Common myeloid progenitor, CD34-positive (primary cell): ENCODE results near the gene DUSP22.
A peak's percentile ranks its signal among the peaks of the same experiment; 100 is the strongest.

Experiments used
- CTCF ChIA-PET: fragments of 350-600 bp; sonication (Branson Sonifier 250); formaldehyde crosslinking; loops from one replicate; lab custom pipeline; 2021; ENCODE audit warnings: antibody characterized with exemption; lab: Charles Lee
- POLR2A ChIA-PET: fragments of 350-600 bp; sonication (Branson Sonifier 250); formaldehyde crosslinking; loops from one replicate; lab custom pipeline; 2021; ENCODE audit warnings: antibody characterized with exemption; lab: Charles Lee
- DNase-seq, 3 donors: peaks; one replicate each; pipeline versions ENCODE4 v3.0.0 to v3.0.0-alpha.2; 2013
- H3K27ac ChIP-seq, 2 experiments: 1 replicate in 1 of 2; 2 replicates in 1 of 2; pipeline ENCODE4 v1.7.0; 2013; ENCODE audit warnings: inconsistent platforms in 2 of 2, low read length in 2 of 2, mild to moderate bottlenecking in 2 of 2, low read depth in 1 of 2, moderate library complexity in 1 of 2; ENCODE audit not compliant: severe bottlenecking in 2 of 2, insufficient read depth in 1 of 2, poor library complexity in 1 of 2
- H3K27me3 ChIP-seq, 5 experiments: replicated peaks in 2 of 5; 1 replicate in 3 of 5; 2 replicates in 2 of 5; pipeline versions ENCODE4 v1.6.1 to v1.7.0; 2013; ENCODE audit warnings: low read length in 4 of 5, mild to moderate bottlenecking in 2 of 5, moderate library complexity in 2 of 5, inconsistent platforms in 1 of 5; ENCODE audit not compliant: insufficient read depth in 5 of 5, control insufficient read depth in 4 of 5
- H3K36me3 ChIP-seq, 4 experiments: 1 replicate in 2 of 4; 2 replicates in 2 of 4; pipeline versions ENCODE4 v1.6.1 to v1.7.0; 2013; ENCODE audit warnings: low read length in 3 of 4, control low read depth in 1 of 4, mild to moderate bottlenecking in 1 of 4; ENCODE audit not compliant: control insufficient read depth in 4 of 4, insufficient read depth in 4 of 4
- H3K4me1 ChIP-seq, 4 experiments: 1 replicate in 3 of 4; 2 replicates in 1 of 4; pipeline versions ENCODE4 v1.6.1 to v1.7.1; 2013; ENCODE audit warnings: low read length in 3 of 4, mild to moderate bottlenecking in 3 of 4, control low read depth in 1 of 4, inconsistent platforms in 1 of 4, moderate library complexity in 1 of 4; ENCODE audit not compliant: control insufficient read depth in 4 of 4, insufficient read depth in 4 of 4; ENCODE audit errors: control extremely low read depth in 1 of 4
- H3K4me3 ChIP-seq, 7 experiments: 1 replicate in 4 of 7; 2 replicates in 3 of 7; pipeline versions ENCODE4 v1.5.1 to v1.7.0; 2013; ENCODE audit warnings: mild to moderate bottlenecking in 7 of 7, low read length in 6 of 7, moderate library complexity in 6 of 7, inconsistent platforms in 2 of 7, low read depth in 2 of 7, control low read depth in 1 of 7; ENCODE audit not compliant: insufficient read depth in 4 of 7, control insufficient read depth in 1 of 7; ENCODE audit errors: extremely low read depth in 1 of 7
- H3K9me3 ChIP-seq, 5 experiments: 1 replicate in 4 of 5; 2 replicates in 1 of 5; pipeline versions ENCODE4 v1.6.1 to v1.7.1; 2013; ENCODE audit warnings: low read length in 4 of 5, mild to moderate bottlenecking in 2 of 5, inconsistent platforms in 1 of 5, low read depth in 1 of 5, moderate library complexity in 1 of 5; ENCODE audit not compliant: control insufficient read depth in 4 of 5, insufficient read depth in 2 of 5; ENCODE audit errors: control extremely low read depth in 1 of 5
- WGBS: methylation state at CpG from one replicate; pipeline ENCODE4 v1.1.5; 2013; ENCODE audit not compliant: insufficient coverage; 5-methylcytosine and 5-hydroxymethylcytosine counted together

Gene DUSP22

GRCh38 chr6:340991-341827 is 48.9 kb downstream of the DUSP22 start:
- Histone ChIP-seq H3K4me1 (peaks cover 22 to 54% (median 35%) of the 10 kb centered on the region in 4 experiments), H3K27ac (no peak overlapping the region), H3K36me3 (peaks cover 0 to 5% (median under 1%) of the 10 kb centered on the region in 4 experiments), H3K4me3 (no peak overlapping the region), H3K27me3 (no peaks in the 10 kb centered on the region), H3K9me3 (peaks cover 0 to 6% (median 0%) of the 10 kb centered on the region in 5 experiments)
- peak in 2 of 3 donors; percentile 42 to 43 for DNase-seq
- POLR2A ChIA-PET, result no interaction called here
- CTCF ChIA-PET, result interaction anchor here (1.3 to 2.4 kb wide), 4 partner anchors 9 to 68 kb away, joined by 3 to 6 read pairs (median 4); no protein-coding TSS in a partner anchor
- 97% methylated on average over 33 of the region's 33 CpGs for WGBS

- Histone ChIP-seq H3K27ac (no peak overlapping the region), H3K9me3 (peaks cover 0 to 6% (median 0%) of the 10 kb centered on the region in 5 experiments), H3K4me1 (peaks cover 13 to 45% (median 27%) of the 10 kb centered on the region in 4 experiments), H3K27me3 (no peaks in the 10 kb centered on the region), H3K4me3 (no peak overlapping the region), H3K36me3 (peaks cover 0 to 6% (median 3%) of the 10 kb centered on the region in 4 experiments)
- ChIA-PET CTCF (interaction anchor here (0.8 to 2.4 kb wide), 4 partner anchors 10 to 67 kb away, joined by 3 to 6 read pairs (median 4); no protein-coding TSS in a partner anchor), POLR2A (no interaction called here)
- WGBS, result 81% methylated on average over 16 of the region's 16 CpGs
- DNase-seq, result no peak
Measured at GRCh38 chr6:341914-342831, 49.9 kb downstream of the DUSP22 start.

DNA sequence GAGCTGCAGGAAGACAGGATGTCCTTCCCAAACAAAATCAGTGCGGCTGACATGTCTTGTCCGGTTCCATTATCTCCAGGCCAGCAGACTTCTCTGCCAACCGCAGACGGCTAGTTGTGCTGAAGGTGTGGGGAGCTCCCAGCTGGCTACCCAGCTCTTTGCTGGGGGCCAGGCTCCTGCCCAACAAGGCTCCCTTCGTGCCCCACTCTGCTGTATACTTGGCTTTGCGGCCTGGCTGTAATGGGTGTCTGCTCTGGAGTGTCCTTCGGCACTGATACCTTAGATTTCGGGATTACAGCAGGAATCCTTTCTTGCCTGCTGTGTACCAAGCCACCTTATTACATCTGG is 50.5 kb downstream of the DUSP22 start:
- no peak overlapping the region for H3K27ac ChIP-seq
- 88% methylated on average over 8 of the region's 8 CpGs for WGBS
- no peak for DNase-seq
- POLR2A ChIA-PET, result no interaction called here
- peaks cover 0 to 6% (median 0%) of the 10 kb centered on the region in 5 experiments for H3K9me3 ChIP-seq
- CTCF ChIA-PET, result interaction anchor here (0.8 to 1.1 kb wide), 2 partner anchors 10 kb away, joined by 3 read pairs; no protein-coding TSS in a partner anchor
- H3K4me3 ChIP-seq, result no peak overlapping the region
- H3K36me3 ChIP-seq, result peaks cover 0 to 9% (median 4%) of the 10 kb centered on the region in 4 experiments
- no peaks in the 10 kb centered on the region for H3K27me3 ChIP-seq
- peaks cover 10 to 38% (median 21%) of the 10 kb centered on the region in 4 experiments for H3K4me1 ChIP-seq

- 91% methylated on average over 10 of the region's 10 CpGs for WGBS
- ChIA-PET POLR2A (no interaction called here), CTCF (interaction anchor here (1.1 kb wide), 1 partner anchor 9 kb away, joined by 3 read pairs; no protein-coding TSS in a partner anchor)
- Histone ChIP-seq H3K27ac (no peak overlapping the region), H3K4me3 (no peak overlapping the region), H3K4me1 (peaks cover 10 to 33% (median 19%) of the 10 kb centered on the region in 4 experiments), H3K9me3 (peaks cover 0 to 6% (median 0%) of the 10 kb centered on the region in 5 experiments), H3K27me3 (no peaks in the 10 kb centered on the region), H3K36me3 (peaks cover 0 to 14% (median 7%) of the 10 kb centered on the region in 4 experiments)
- DNase-seq, result no peak
Measured at GRCh38 chr6:343226-343935, 51.1 kb downstream of the DUSP22 start.

DNA sequence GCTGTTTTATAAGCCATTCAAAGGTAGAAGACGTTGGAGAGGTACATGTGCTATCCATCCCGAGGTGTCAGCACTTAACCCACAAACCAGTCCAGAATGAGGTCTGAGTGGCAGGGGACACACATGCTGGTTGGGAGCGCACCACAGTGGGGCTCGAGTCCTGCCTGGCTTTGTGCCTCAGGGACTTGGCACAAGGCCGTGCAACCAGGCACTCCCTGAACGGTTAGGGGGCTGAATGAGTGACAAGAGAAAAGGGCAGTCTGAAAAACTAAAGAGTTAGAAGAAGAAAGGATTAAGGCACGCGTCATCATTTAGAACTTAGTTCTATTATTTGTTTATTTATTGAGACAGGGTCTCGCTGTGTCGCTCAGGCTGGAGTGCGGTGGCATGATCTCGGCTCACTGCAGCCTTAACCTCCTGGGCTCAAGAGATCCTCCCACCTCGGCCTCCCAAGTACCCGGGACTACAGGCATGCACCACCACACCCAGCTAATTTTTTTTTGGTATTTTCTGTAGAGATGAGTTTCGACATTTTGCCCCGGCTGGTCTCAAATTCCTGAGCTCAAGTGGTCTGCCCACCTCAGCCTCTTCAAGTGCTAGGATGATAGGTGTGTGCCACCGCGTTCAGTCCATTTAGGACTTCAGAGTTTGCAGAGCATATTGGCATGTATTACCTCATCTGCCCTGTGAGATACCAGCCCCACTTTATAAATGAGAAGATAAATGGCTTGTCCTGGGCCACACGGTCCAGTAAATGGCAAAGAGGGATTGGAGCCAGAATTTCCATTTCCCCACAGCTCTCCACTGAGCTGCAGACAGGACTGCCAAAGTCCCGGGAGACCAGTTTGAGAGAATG is 51.9 kb downstream of the DUSP22 start:
- ChIA-PET CTCF (no interaction called here), POLR2A (no interaction called here)
- DNase-seq, result no peak
- 97% methylated on average over 20 of the region's 20 CpGs for WGBS
- no peaks in the 10 kb centered on the region for H3K27me3 ChIP-seq
- H3K36me3 ChIP-seq, result peaks cover 0 to 22% (median 13%) of the 10 kb centered on the region in 4 experiments
- H3K4me3 ChIP-seq, result no peak overlapping the region
- peaks cover 9 to 25% (median 14%) of the 10 kb centered on the region in 4 experiments for H3K4me1 ChIP-seq
- H3K27ac ChIP-seq, result no peak overlapping the region
- peaks cover 0 to 6% (median 0%) of the 10 kb centered on the region in 5 experiments for H3K9me3 ChIP-seq
